H1 (cell line): ENCODE data around the gene MXD1. TPM values are rescaled to one million over a fixed set of nuclear protein-coding genes. Genes with fewer than 3 reads are reported as not detected.

Source experiments
- CTCF ChIA-PET: fragments of 300-600 bp; sonication (Branson Sonifier 250); formaldehyde crosslinking; loops from one replicate; lab custom pipeline; 2021; ENCODE audit not compliant: partially characterized antibody; lab: Charles Lee
- POLR2A ChIA-PET: fragments of 300-600 bp; sonication (Branson Sonifier 250); formaldehyde crosslinking; loops from one replicate; lab custom pipeline; 2021; ENCODE audit warnings: inconsistent platforms; ENCODE audit not compliant: partially characterized antibody; lab: Charles Lee
- DNase-seq, 2 experiments: peaks; one replicate each; pipeline versions ENCODE4 v3.0.0 to v3.0.0-alpha.2; 2010 to 2022; ENCODE audit warnings: low spot score in 2 of 2, low read depth in 1 of 2, mixed read lengths in 1 of 2
- FAIRE-seq: peaks from 2 replicates; lab custom pipeline; 2011; peaks lifted over from hg19 to GRCh38; lab: Jason Lieb, UNC
- H2AFZ ChIP-seq: 2 replicates; pipeline ENCODE4 v1.8.1; 2012; ENCODE audit warnings: low read length, inconsistent platforms
- H2AK5ac ChIP-seq: 2 replicates; pipeline ENCODE4 v1.6.1; 2013; ENCODE audit warnings: low read depth, low read length
- H2BK120ac ChIP-seq: replicated peaks from 2 replicates; pipeline ENCODE3; 2013; ENCODE audit warnings: low read depth, low read length, inconsistent platforms
- H2BK12ac ChIP-seq: 2 replicates; pipeline ENCODE4 v1.6.1; 2013; ENCODE audit warnings: low read depth, low read length
- H2BK15ac ChIP-seq: 2 replicates; pipeline ENCODE4 v1.6.1; 2013; ENCODE audit warnings: low read length
- H2BK20ac ChIP-seq: 2 replicates; pipeline ENCODE4 v1.6.1; 2013; ENCODE audit warnings: low read length
- H2BK5ac ChIP-seq: 2 replicates; pipeline ENCODE4 v1.6.1; 2013; ENCODE audit warnings: low read depth, low read length
- H3K14ac ChIP-seq: 2 replicates; pipeline ENCODE4 v1.6.1; 2013; ENCODE audit warnings: inconsistent platforms; ENCODE audit not compliant: insufficient read length
- H3K18ac ChIP-seq: 2 replicates; pipeline ENCODE4 v1.6.1; 2013; ENCODE audit warnings: low read length; ENCODE audit errors: extremely low read depth
- H3K23ac ChIP-seq: 2 replicates; pipeline ENCODE4 v1.6.1; 2013; ENCODE audit warnings: inconsistent platforms; ENCODE audit not compliant: insufficient read length
- H3K23me2 ChIP-seq: 2 replicates; pipeline ENCODE4 v1.6.1; 2013; ENCODE audit warnings: low read depth, low read length
- H3K27ac ChIP-seq: 2 replicates; pipeline ENCODE4 v1.6.1; 2011; ENCODE audit warnings: low read depth, low read length, inconsistent platforms
- H3K27me3 ChIP-seq, 4 experiments: replicated peaks in 1 of 4; 1 replicate in 1 of 4; 2 replicates in 3 of 4; pipeline versions ENCODE4 v1.6.1 to v1.8.1; 2011 to 2013; ENCODE audit warnings: low read length in 3 of 4, mild to moderate bottlenecking in 3 of 4, inconsistent platforms in 2 of 4, mixed read lengths in 2 of 4, moderate library complexity in 1 of 4; ENCODE audit not compliant: control insufficient read depth in 3 of 4, insufficient read depth in 3 of 4; ENCODE audit errors: extremely low read depth in 1 of 4
- H3K36me3 ChIP-seq, 4 experiments: 2 replicates each; pipeline versions ENCODE4 v1.6.1 to v1.8.1; 2011 to 2013; ENCODE audit warnings: mild to moderate bottlenecking in 4 of 4, low read length in 3 of 4, moderate library complexity in 2 of 4, control low read depth in 1 of 4, inconsistent platforms in 1 of 4; ENCODE audit not compliant: insufficient read depth in 4 of 4, control insufficient read depth in 2 of 4
- H3K4ac ChIP-seq: replicated peaks from 2 replicates; pipeline ENCODE3; 2013; ENCODE audit warnings: low read length, low read depth, mixed read lengths, inconsistent platforms; ENCODE audit not compliant: insufficient read length
- H3K4me1 ChIP-seq, 4 experiments: replicated peaks in 1 of 4; 1 replicate in 1 of 4; 2 replicates in 3 of 4; pipeline versions ENCODE4 v1.6.1 to v1.8.1; 2011 to 2013; ENCODE audit warnings: low read length in 3 of 4, inconsistent platforms in 2 of 4, mixed read lengths in 1 of 4; ENCODE audit not compliant: insufficient read depth in 4 of 4, control insufficient read depth in 3 of 4
- H3K4me2 ChIP-seq, 2 experiments: 2 replicates each; pipeline versions ENCODE4 v1.6.1 to v1.8.1; 2011 to 2013; ENCODE audit warnings: low read depth in 2 of 2, low read length in 2 of 2, control low read depth in 1 of 2, inconsistent platforms in 1 of 2, mild to moderate bottlenecking in 1 of 2; ENCODE audit not compliant: insufficient read depth in 1 of 2
- H3K4me3 ChIP-seq, 4 experiments: fragments of 200-600, 300-600 bp in 1 of 4; sonication (generic), shearing (Covaris generic), sonication (Bioruptor Twin) in 1 of 4; 2 replicates each; pipeline versions ENCODE4 v1.5.1 to v1.8.1; 2011 to 2016; ENCODE audit warnings: low read length in 4 of 4, low read depth in 3 of 4, control low read depth in 2 of 4, inconsistent platforms in 2 of 4, mild to moderate bottlenecking in 2 of 4, mixed read lengths in 1 of 4, moderate library complexity in 1 of 4; ENCODE audit not compliant: insufficient read depth in 2 of 4; ENCODE audit errors: extremely low read depth in 1 of 4
- H3K56ac ChIP-seq: replicated peaks from 2 replicates; pipeline ENCODE3; 2013; ENCODE audit warnings: low read depth, mild to moderate bottlenecking, mixed read lengths, low read length, inconsistent platforms; ENCODE audit not compliant: insufficient read length
- H3K79me1 ChIP-seq: 2 replicates; pipeline ENCODE4 v1.6.1; 2013; ENCODE audit warnings: low read depth, low read length, control low read depth
- H3K79me2 ChIP-seq, 2 experiments: 2 replicates each; pipeline versions ENCODE4 v1.6.1 to v1.8.1; 2012 to 2013; ENCODE audit warnings: low read length in 2 of 2, mild to moderate bottlenecking in 2 of 2, inconsistent platforms in 1 of 2; ENCODE audit not compliant: insufficient read depth in 2 of 2, control insufficient read depth in 1 of 2
- H3K9ac ChIP-seq, 4 experiments: replicated peaks in 1 of 4; 1 replicate in 1 of 4; 2 replicates in 3 of 4; pipeline versions ENCODE4 v1.6.1 to v1.8.1; 2011 to 2013; ENCODE audit warnings: low read depth in 3 of 4, low read length in 3 of 4, control low read depth in 2 of 4, mild to moderate bottlenecking in 2 of 4, moderate library complexity in 2 of 4, inconsistent platforms in 1 of 4; ENCODE audit errors: extremely low read depth in 1 of 4
- H3K9me3 ChIP-seq, 2 experiments: 2 replicates each; pipeline versions ENCODE4 v1.6.1 to v1.8.1; 2012 to 2013; ENCODE audit warnings: mild to moderate bottlenecking in 2 of 2, moderate library complexity in 2 of 2, control low read depth in 1 of 2, inconsistent platforms in 1 of 2, low read depth in 1 of 2, low read length in 1 of 2, mixed read lengths in 1 of 2; ENCODE audit not compliant: insufficient read depth in 2 of 2
- H4K20me1 ChIP-seq, 2 experiments: replicated peaks in 1 of 2; 2 replicates each; pipeline versions ENCODE3 to v1.8.1; 2011 to 2013; ENCODE audit warnings: inconsistent platforms in 2 of 2, low read length in 2 of 2, mild to moderate bottlenecking in 1 of 2; ENCODE audit not compliant: insufficient read depth in 2 of 2, control insufficient read depth in 1 of 2
- H4K5ac ChIP-seq: 2 replicates; pipeline ENCODE4 v1.6.1; 2013; ENCODE audit warnings: low read length, low read depth, mixed read lengths, inconsistent platforms; ENCODE audit not compliant: insufficient read length
- H4K8ac ChIP-seq: 2 replicates; pipeline ENCODE4 v1.8.0; 2013; ENCODE audit warnings: mild to moderate bottlenecking, moderate library complexity, low read length, inconsistent platforms; ENCODE audit not compliant: insufficient read depth; ENCODE audit errors: extremely low read depth
- H4K91ac ChIP-seq: replicated peaks from 2 replicates; pipeline ENCODE3; 2013; ENCODE audit warnings: low read length, mixed read lengths, inconsistent platforms; ENCODE audit not compliant: insufficient read length
- TBP ChIP-seq: IDR thresholded peaks from 2 replicates; pipeline ENCODE4 v1.6.1; 2011; ENCODE audit warnings: low read depth, low read length, improper control_type of control experiment
- WGBS, 2 experiments: shearing (Covaris generic) in 1 of 2; methylation state at CpG; one replicate each; pipeline versions ENCODE4 v1.1.6 to v1.1.7; 2013 to 2015; ENCODE audit warnings: low lambda C conversion rate in 2 of 2, mixed read lengths in 2 of 2, inconsistent platforms in 1 of 2, low coverage in 1 of 2, missing lambda C conversion rate in 1 of 2; ENCODE audit not compliant: insufficient replicate concordance in 2 of 2, insufficient coverage in 1 of 2, insufficient read length in 1 of 2; ENCODE audit errors: extremely low coverage in 1 of 2, missing lambda C conversion rate in 1 of 2; 5-methylcytosine and 5-hydroxymethylcytosine counted together
- polyA plus RNA-seq, 7 experiments: library from polyadenylated mRNA; depleted of rRNA in 3 of 7; stranded (reverse) in 5 of 7; unstranded in 2 of 7; fragments of >200 nt in 5 of 7; fragments of 200-250 nt in 2 of 7; gene quantifications; 1 replicate in 5 of 7; 2 replicates in 1 of 7; 4 replicates in 1 of 7; pipeline versions ENCODE4 v1.2.1 to v1.2.3, GENCODE V29; 2011 to 2013; ENCODE audit warnings: missing spikeins in 2 of 7, mixed read lengths in 2 of 7
- total RNA-seq: library from RNA; stranded (reverse); fragmentation: NEBNext Ultra II Directional; extraction: Animal tissue kit (Norgen Biotek cat#: 25700); gene quantifications from 2 replicates; pipeline ENCODE4 v1.2.1, GENCODE V29; 2021

The MXD1 gene
- total and polyA plus RNA-seq, 2 of the 8 experiments (the other 6 are each of a cell fraction or from before 2014, with no cell fraction given) = 1.6 to 2.6 TPM

- H2BK12ac ChIP-seq = no peak overlapping the region
- no peak overlapping the region for H3K4me2 ChIP-seq
- 0 out of 2 replicates have a peak overlapping the region, but pooled peaks have one; percentile 53 for H2AK5ac ChIP-seq
- no peak overlapping the region for H2AFZ ChIP-seq
- no peak for DNase-seq
- ChIA-PET CTCF (no interaction called here), POLR2A (interaction anchor here (0.6 to 0.7 kb wide), 2 partner anchors 54 to 102 kb away, joined by 3 read pairs; partner anchors contain the start of gene MXD1)
- H3K4ac ChIP-seq = no peak overlapping the region
- H3K27ac ChIP-seq = no peak overlapping the region
- no peak overlapping the region for H3K23ac ChIP-seq
- no peak for FAIRE-seq
- H4K5ac ChIP-seq = no peak overlapping the region
- H3K36me3 ChIP-seq = no peaks in the 10 kb centered on the region
- H2BK15ac ChIP-seq = no peak overlapping the region
- H3K27me3 ChIP-seq = no peaks in the 10 kb centered on the region
- H3K4me3 ChIP-seq = no peak overlapping the region
- no peak overlapping the region for H2BK5ac ChIP-seq
- no peaks in the 10 kb centered on the region for H4K20me1 ChIP-seq
- H3K79me1 ChIP-seq = no peaks in the 10 kb centered on the region
- no peaks in the 10 kb centered on the region for H3K4me1 ChIP-seq
- no peaks in the 10 kb centered on the region for H3K23me2 ChIP-seq
- H3K14ac ChIP-seq = no peak overlapping the region
- H2BK120ac ChIP-seq = no peak overlapping the region
- H3K18ac ChIP-seq = no peak overlapping the region
- no peak overlapping the region; the same call in 1 of the 2 replicates for H4K8ac ChIP-seq
- H3K56ac ChIP-seq = no peak overlapping the region
- no peaks in the 10 kb centered on the region for H3K9me3 ChIP-seq
- H3K79me2 ChIP-seq = no peaks in the 10 kb centered on the region
- WGBS, 2 experiments = 88% methylated on average over 10 of the region's 10 CpGs; no CpG with 5 or more reads in 1 of the 2 experiments
- no peak overlapping the region for H4K91ac ChIP-seq
- no peak overlapping the region for H2BK20ac ChIP-seq
- no peak overlapping the region for H3K9ac ChIP-seq
- TF ChIP-seq TBP = no peak
These were observed 53.7 kb downstream of the MXD1 start for GRCh38 chr2:69968609-69969008.
